Cerebellar cortex (tissue), 1 donor: ENCODE results near the gene MAP3K8.

Experiments
- DNase-seq: peaks from one replicate; pipeline ENCODE4 v3.0.0-alpha.2; 2015; ENCODE audit warnings: low spot score

The MAP3K8 gene

DNA sequence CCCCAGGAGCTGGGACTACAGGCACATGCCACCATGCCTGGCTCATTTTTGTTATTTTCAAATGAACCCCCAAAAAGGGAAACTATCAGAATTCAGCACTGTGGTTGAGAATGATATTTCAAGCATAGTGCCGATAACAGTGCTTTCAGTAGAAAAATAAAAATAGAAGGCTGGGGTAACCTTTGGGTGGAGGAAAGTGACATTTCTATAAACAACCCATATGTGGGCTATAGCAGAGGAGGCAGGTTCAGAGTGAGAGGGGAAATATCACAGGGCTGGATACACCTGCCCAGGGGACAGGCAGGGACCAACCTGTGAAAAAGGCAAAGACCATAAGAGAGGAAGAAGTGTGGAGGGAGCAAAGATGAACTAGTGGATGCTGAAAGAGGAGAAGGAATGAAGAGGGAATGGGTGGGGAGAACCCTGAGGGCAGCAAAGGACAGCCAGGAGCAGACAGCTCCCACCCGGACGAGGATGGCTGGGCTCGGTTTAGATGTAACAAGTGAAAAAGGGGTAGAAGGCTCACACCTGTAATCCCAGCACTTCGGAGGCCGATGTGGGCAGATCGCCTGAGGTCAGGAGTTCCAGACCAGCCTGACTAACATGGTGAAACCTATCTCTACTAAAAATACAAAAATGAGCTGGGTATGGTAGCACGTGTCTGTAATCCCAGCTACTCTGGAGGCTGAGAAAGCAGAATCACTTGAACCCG is 56.5 kb downstream of the MAP3K8 start:
- DNase-seq: no peak

DNA sequence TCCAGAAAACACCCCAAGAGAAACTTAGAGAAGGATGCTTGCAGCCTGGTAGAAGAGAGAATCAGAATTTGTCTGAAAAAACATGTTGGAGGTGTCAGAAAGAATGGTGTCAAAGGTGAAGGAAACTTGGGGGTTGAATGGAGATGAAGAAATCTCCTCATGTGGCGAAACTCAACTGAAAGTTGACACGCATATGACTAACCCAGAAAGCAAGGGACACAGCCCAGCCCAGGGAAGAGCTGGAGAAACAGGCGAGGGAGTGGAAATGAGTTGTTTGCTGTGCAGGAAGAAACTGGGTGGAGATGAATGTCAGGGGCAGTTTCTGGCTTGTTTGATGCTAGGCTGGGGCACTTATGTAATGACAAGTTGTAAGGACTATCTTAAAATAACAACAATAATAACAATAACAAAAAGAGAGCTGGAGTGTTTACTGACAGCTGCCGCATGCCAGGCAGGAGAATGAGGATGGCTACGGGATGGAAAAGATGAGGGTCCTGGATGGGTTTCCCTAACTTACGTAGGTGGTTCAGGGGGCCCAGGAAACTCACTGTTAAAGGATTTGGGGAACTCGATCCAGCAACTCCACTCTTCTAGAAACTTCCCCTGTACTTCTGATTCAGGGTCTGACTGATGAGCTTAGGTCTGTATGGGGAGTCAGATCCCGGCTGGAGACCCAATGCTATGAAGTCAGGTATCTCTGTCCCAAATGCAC is 57.4 kb downstream of the MAP3K8 start:
- DNase-seq: no peak

DNA sequence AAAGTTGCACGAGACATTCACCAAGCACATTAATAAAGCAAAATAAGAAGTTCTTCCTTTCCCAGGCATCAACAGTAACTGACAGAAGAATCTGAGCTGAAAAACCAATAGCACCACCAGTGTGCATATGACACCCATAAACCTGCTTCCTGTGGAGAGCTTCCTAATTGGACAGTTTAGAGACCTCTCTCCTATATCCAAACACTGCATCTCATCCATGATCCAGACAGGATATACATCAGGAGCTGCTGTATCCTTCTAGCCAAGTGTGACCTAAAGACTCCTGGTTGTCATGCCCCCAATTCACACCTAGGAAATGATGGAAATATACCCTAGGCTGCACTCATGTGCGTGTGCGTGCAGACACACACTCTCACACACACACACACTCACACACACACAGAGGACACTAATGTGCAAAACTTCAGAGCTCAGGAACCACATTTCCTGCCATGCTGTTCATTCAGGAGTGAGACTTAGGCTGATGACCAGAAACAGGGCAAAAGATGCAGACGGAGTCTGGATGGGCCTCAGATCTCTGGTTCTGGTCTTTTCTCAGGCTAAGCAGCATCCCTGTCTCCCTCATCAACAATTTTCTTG is 58.0 kb downstream of the MAP3K8 start:
- no peak for DNase-seq

DNA sequence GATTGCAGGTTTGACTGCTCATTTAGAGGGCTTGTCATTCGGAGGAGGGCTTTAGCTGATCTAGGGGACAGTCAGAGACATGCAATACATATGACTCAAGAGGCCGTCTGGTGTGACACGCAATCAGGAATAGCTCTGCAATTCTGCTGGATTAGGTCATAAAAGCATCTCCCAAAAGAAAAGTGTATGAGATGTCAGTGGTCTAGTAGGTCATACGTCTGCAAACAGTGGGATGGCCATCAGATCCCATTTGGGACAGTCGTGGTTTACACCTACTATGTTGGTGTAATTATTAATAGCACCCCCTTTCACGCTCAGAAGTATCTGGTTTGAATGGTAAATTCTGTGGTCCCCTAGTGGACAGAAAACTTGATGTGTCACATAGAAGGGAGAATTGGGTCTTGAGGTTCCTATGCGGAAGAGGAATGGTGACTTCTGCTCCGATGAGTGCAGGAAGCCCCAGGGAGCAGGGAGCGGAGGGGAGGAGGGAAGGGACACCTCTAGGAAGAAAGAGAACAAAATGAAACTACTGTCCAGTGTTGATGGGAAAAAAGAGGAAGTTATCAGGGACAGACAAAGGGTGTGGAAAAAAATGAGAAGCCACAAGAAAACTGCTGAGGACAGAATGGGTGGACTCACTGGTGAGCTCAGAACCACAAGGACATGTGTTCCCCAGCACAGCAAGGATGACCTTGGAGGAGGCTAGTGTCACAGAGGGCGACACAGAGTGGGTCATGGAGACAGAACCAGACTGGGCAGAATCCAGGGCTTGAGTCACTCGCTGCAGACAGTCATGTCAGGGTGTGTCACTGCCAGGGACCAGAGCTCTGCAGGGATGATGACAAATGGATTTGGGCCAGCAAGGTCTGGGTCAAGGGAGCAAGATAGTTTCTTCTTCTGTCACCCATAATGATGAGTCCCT is 59.9 kb downstream of the MAP3K8 start:
- DNase-seq: no peak

DNA sequence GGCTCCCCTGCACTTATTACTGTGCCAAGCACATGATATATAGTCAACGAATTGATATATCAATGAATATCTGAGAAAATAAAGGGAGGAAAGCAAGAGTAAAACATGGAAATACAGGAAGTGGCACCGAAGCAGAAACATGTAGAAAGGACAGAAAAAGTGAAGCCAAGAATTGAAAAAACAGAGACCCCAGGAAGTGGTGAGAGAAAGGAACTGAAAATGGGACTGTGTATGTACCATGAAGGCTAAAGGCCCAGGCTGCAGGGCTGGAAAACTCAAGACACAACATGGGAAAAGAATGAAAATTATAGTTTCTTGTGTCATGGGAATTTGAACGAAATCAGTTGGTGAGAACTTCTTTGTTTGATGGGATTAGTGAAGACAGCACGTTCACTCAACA is 60.6 kb downstream of the MAP3K8 start:
- no peak for DNase-seq

DNA sequence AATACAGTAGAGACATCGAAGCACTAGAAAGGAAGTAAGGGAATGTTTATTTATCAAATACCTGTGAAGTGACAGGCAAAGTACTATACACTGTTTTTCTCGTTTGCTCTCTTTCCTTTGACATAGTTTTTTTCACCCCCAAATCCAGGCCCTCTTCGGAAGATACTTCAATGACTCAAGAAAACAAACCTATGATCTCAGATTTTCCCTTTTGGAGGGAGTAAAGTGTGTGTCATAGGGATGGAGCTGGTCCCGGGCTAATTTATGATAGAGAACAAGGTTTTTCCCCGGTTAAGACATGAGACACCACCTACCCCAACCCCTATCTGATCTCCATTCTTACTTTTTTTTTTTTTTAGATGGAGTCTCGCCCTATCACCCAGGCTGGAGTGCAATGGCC is 61.7 kb downstream of the MAP3K8 start:
- DNase-seq: no peak

DNA sequence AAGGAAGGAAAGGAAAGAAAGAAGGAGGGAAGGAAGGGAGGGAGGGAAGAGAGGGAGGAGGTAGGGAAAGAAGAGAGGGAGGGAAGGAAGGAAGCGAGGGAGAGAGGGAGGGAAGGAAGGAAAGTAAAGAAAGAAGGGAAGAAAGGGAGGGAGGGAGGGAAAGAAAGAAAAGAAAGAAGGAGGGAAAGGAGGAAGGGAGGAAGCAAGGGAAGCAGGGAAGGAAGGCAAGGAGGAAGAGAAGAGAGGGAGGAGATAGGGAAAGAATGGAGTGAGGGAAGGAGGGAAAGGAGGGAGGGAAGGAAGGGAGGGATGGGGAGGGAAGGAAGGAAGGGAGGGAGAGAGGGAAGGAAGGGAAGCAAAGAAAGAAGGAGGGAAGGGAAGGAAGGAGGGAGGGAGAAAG is 65.8 kb downstream of the MAP3K8 start:
- no peak for DNase-seq

DNA sequence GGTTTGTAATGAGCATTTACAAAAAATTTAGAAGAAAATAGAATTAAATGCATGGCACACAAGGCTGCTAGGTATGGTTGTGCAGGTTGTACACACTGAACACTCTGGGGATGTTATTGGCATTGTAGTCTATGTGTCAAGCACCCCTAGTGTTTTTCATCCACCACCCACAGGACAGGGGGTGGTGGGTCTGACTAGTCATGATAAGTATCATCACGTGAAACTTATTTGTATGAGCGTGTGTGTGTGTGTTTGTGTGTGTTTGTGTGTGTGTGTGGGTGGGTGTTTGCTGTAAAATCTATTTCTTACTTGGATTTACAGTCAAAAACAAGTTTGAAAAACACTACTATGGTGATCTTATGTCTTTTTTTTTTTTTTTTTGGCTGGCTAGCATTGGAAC is 66.5 kb downstream of the MAP3K8 start:
- no peak for DNase-seq

DNA sequence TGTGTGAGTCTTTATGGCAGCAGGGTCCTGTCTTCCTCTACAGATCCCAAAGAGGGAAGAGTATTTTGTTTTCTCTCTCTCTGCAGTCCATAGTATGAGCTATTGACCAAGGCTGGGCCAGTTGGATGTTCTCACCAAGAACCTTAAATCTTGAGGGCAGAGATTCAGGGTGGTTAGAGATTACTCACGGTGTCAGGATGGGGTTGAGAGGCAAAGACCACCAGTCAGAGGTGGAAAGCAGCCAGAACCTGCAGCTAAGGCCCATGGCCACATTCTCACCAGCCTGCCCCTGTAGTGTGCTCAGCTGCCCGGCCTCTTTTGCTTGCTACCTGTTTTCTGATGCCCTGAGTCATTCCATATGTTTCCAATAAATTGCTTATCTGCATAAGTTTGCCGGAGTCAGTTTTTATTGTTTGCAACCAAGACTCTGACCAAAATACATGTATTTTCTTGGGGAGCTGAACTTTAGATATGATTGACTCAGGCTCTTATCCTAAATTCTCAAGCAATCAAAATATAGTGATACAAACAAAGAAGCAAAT is 67.0 kb downstream of the MAP3K8 start:
- DNase-seq: no peak

DNA sequence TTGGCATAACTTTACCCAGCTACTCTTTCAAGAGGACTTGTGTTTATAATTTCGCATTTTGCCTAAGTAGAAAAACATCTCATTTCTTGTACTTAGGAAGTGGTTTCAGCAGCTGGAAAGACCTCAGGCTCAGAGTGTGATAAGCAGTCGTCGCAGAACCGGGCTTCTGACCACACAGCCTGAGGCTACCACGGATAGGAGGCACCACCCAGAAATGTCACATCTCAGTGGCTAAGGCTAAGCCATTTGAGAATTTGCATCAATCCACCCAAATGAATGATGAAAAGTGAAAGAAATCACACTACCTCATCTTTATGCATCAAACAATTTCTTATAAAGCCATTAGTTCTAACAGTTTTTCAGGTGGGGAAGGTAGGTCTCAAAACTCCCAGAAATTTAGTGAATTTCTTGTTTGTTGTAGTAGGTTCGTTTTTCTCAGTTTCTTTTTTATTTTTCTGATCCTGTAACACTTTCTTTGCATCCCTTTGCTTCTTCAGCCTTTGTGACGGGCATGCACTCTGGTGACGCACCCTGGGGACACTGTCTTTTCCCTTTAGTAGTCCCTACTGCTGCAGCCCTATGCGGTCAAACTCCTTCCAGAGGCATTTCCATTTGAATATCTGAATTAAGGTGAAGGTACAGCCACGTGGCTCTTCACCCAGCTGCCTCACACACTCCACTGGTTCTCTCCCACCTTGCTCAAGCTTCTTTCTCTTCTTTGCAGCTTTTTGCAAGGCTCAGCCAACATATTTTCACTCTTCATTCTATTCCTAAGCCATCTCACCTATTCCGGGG is 68.5 kb downstream of the MAP3K8 start:
- no peak for DNase-seq

DNA sequence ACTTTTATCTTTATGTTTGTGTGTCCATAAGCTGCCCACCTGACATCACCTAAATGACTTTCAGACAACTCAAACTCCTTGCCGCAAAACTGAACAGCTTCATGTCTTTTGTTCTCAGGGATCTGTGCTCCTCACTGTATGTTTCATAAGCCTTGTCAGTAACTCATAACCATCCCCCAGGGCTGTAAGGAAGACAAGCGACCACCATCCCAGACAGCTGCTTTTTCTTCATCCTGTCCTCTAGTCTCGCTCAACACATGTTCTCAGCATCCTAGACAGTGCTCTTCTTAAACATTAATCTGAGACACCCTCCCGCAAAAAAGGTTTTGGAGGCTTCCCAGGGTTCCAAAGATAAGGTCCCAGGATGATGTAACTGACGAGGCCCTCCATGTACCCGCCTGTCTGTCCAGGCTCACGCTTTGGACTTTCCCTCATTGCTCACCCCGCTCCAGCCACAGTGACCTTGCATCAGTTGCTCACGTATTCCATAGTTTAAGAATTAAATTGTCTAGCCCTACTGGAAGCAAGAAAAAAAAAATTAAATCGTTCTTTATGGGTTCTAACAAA is 69.8 kb downstream of the MAP3K8 start:
- DNase-seq: no peak

DNA sequence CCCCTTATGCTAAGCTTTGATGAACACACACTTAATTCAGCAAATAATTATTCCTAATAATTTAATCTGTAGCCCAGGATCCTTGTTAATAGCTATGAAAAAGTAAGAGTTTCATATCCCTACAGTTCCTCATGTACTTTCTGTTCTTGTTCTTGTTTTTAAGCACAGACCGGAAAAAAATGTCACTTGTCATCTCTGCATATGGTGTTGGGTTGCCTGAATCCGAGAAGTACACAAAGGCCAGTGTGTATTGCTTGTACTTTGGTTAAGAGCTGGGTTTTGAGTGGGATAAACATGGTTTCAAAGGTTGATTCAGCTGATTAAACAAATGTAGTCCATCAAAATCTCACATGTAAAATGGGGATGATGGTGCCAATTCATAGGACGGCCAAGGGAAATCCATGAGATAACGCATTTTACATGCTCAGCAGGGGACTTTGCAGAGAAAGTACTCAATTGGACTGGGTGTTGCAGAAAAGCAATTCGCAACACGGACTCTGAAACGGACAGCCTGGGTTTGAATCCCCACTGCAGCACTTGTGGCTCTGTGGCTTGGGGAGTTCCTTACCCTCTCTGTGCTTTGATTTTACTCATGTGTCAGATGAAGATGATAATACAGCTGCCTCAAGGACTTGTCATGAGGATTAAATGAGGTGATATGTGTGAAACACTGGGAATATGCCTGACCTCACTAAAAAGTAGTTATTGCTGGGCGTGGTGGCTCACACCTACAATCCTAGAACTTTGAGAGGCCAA is 71.7 kb downstream of the MAP3K8 start:
- no peak for DNase-seq

DNA sequence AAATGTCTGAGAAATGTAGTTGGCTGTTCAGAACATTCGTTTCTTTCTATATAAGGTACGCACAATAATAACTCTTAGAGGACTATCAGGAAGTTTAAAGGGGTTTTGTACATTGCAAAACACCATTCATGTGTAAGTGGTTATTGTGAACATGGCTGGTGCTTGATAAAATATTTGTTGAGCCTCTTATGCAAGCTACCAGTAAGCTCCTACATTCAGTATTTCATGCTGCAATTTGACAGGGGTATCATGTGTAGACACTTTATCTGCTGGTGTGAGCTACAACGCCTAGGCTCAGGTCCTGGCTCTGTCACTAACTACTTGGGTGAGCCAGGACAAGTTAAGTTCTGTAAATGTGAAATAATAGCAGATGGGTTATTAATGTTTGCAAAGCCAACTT is 75.5 kb downstream of the MAP3K8 start:
- no peak for DNase-seq

DNA sequence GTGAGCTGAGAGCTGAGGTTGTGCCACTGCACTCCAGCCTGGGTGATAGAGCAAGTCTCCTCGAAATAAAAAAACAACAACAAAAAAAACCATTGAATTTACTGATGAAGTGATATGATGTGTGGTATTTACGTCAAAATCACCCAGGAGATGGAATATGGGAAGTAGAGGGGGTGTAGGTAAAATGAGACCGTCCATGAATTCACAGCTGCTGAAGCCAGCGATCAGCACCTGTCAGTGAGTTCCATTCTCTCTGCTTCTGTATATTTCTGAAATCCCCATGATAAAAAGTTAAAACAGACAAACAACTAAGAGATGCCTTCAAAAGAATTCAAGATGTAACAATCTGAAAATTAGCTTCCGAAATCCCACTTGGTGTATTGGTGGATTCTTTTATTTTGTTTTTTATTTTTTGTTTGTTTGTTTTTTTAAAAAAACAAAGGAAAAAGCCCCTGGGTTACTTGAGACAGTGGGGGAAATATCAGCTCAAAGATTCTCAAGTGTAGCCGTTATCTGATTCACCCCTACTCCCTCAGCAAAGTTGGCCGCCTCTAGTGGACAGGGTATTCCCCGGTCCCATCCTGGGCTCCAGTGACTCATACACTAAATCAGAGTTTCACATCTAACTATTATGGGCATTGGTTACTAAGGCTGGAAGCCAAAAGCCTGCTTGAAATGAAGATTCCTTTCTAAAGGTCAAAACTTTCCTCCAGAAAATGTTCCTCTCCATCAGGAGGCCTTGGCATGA is 76.4 kb downstream of the MAP3K8 start:
- DNase-seq: no peak

DNA sequence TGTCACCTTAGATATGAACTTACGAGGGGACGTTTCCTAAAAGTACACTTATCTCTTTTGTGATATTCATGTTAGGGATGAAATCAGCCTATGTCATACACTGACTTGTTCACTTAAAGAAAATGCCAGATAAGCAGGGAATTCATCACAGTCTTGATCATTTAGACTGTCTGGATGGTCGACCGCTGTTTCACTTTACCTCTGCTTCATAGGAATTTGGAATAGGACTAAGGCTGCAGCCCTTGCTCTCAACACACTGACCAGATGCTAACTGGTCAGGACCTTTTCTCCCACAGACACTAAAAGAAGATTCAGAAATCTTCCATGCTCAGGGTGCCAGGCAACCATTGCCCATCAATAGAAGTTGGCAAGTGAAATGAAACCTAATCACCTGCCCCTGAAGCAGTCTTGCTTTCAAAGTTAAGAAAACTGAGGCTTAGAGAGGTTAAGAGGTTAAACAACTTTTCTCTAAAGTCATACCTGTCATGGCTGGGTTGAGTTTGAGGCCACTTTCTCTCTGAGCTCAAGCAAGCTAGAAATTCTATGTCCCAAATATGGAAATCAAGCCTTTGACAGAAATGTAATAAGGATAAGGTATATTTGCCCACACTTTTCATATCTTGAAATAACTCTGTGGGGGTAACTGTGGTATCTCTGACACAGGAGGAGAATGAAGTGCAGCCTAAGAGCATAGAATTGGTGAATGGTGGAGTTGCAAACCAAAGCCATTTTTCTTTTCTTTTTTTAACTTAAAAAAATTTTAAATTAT is 77.1 kb downstream of the MAP3K8 start:
- DNase-seq: no peak
